Small intestine (tissue), 7 donors: ENCODE data around the gene OGN. TPM values are rescaled to one million over a fixed set of nuclear protein-coding genes. Genes with fewer than 3 reads are reported as not detected.

Source experiments
- DNase-seq, 2 donors: peaks; one replicate each; pipeline versions ENCODE4 v3.0.0 to v3.0.0-alpha.2; 2013
- FAIRE-seq: peaks from 2 replicates; lab custom pipeline; 2012; peaks lifted over from hg19 to GRCh38; lab: Jason Lieb, UNC
- H3K27ac ChIP-seq, 3 donors: one replicate each; pipeline ENCODE4 v1.5.1; 2013; ENCODE audit warnings: low read length in 2 of 3, mild to moderate bottlenecking in 2 of 3, control low read depth in 1 of 3, inconsistent platforms in 1 of 3, low read depth in 1 of 3, moderate library complexity in 1 of 3
- H3K27me3 ChIP-seq, 3 donors: one replicate each; pipeline ENCODE4 v1.6.1; 2013; ENCODE audit warnings: low read length in 3 of 3, inconsistent platforms in 1 of 3; ENCODE audit not compliant: control insufficient read depth in 3 of 3, insufficient read depth in 3 of 3
- H3K36me3 ChIP-seq, 3 donors: one replicate each; pipeline ENCODE4 v1.6.1; 2013; ENCODE audit warnings: low read length in 3 of 3, inconsistent platforms in 1 of 3, low read depth in 1 of 3, mild to moderate bottlenecking in 1 of 3, moderate library complexity in 1 of 3; ENCODE audit not compliant: control insufficient read depth in 3 of 3, insufficient read depth in 2 of 3
- H3K4me1 ChIP-seq, 3 donors: one replicate each; pipeline ENCODE4 v1.6.1; 2013; ENCODE audit warnings: low read length in 2 of 3, inconsistent platforms in 1 of 3, low read depth in 1 of 3, mild to moderate bottlenecking in 1 of 3, moderate library complexity in 1 of 3; ENCODE audit not compliant: control insufficient read depth in 3 of 3, insufficient read depth in 2 of 3
- H3K4me3 ChIP-seq, 3 donors: one replicate each; pipeline ENCODE4 v1.5.1; 2013; ENCODE audit warnings: low read length in 3 of 3, control low read depth in 1 of 3, inconsistent platforms in 1 of 3, low read depth in 1 of 3, mild to moderate bottlenecking in 1 of 3, moderate library complexity in 1 of 3
- H3K9me3 ChIP-seq, 2 donors: one replicate each; pipeline ENCODE4 v1.6.1; 2013; ENCODE audit warnings: low read depth in 1 of 2, low read length in 1 of 2; ENCODE audit not compliant: control insufficient read depth in 2 of 2, insufficient read depth in 1 of 2
- WGBS, 3 donors: extraction: QIAGEN DNeasy Blood & Tissue Kit; methylation state at CpG; one replicate each; pipeline ENCODE4 v1.1.7; 2013; 5-methylcytosine and 5-hydroxymethylcytosine counted together
- polyA plus RNA-seq, 4 donors: library from polyadenylated mRNA; stranded (reverse) in 3 of 4; unstranded in 1 of 4; fragments of 200-250 nt in 3 of 4; fragments of 120-200 nt in 1 of 4; gene quantifications; one replicate each; pipeline versions ENCODE4 v1.2.1 to v1.2.3, GENCODE V29; 2013
- donor health status: healthy with polysubstance abuse.
- donor health status: control.
- donor health status: control.
- donor health status: Bipolar disorder and iron deficiency.
- donor health status: healthy.

The OGN gene
- polyA plus RNA-seq, 4 donors = 1.1 to 59.2 (median 6.7) TPM; not detected in 1

DNA sequence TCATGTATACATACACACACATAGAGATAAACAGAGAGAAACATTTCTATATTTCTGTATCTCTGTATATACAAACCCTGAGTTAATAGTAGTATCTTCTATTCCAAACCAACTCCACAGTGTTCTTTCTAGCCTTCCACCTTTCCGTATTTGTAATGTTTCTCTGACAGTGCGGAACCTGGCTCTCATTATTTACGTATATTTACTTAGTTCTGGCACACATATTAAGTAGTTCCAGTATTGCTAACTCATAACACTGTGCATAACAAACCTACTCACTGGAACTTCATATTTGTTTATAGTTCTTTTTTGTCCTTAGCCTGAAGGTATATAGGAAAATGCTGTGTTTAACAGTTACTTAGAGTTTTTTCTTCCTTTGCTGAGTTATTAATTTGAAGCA, 6.5 kb downstream of the OGN start:
- Histone ChIP-seq H3K27ac (no peak overlapping the region), H3K4me3 (no peak overlapping the region), H3K27me3 (no peaks in the 10 kb centered on the region), H3K36me3 (peaks cover 0 to 3% (median 0%) of the 10 kb centered on the region in 3 donors), H3K4me1 (no peaks in the 10 kb centered on the region), H3K9me3 (peaks cover 0 to 8% of the 10 kb centered on the region in 2 donors)
- DNase-seq = no peak
- no peak for FAIRE-seq
- 77 to 95% (median 94%) methylated on average over 3 of the region's 3 CpGs for WGBS, 3 donors

DNA sequence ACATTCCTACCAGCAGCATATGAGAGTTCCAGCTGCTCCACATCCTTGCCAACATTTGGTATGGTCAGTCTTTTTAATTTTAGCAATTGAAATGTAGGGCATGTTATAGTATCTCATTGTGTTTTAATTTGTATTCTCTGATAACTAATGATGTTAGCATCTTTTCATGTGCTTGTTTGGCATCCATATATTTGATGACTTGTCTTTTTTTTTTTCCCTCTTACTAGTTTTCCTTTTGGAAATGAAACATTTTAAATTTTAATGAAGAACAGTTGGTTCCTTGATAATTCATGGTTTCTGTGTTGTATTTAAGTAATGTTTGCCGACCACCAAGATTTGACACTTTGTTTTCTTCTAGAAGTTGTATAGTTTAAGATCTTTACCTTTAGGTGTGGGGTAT, 8.8 kb downstream of the OGN start:
- DNase-seq (no peak), FAIRE-seq (no peak)
- no peak overlapping the region for H3K27ac ChIP-seq
- H3K4me3 ChIP-seq = no peak overlapping the region
- 96 to 100% (median 100%) methylated on average over 1 of the region's 1 CpG for WGBS, 3 donors
- no peaks in the 10 kb centered on the region for H3K4me1 ChIP-seq
- no peaks in the 10 kb centered on the region for H3K27me3 ChIP-seq
- peaks cover 0 to 8% of the 10 kb centered on the region in 2 donors for H3K9me3 ChIP-seq
- peaks cover 0 to 3% (median 0%) of the 10 kb centered on the region in 3 donors for H3K36me3 ChIP-seq

DNA sequence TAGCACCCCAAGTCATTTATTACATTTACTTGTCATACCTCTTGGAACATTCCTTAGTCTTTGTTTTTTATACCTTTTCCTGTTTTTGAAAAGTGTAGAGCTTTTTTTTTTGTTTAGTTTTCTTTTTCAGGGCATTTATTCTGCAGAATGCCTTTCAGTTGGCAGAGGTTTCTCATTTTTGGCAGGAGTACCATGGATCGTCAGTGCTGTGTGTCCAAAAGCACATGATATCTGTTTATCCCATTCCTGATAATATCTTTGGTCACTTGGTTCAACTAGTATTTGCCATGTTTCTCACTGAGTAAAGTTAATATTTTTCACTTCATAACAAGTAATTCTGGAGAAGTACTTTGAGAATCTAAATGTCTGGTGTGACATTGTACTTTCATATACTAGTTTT, 10.7 kb downstream of the OGN start:
- FAIRE-seq = no peak

DNA sequence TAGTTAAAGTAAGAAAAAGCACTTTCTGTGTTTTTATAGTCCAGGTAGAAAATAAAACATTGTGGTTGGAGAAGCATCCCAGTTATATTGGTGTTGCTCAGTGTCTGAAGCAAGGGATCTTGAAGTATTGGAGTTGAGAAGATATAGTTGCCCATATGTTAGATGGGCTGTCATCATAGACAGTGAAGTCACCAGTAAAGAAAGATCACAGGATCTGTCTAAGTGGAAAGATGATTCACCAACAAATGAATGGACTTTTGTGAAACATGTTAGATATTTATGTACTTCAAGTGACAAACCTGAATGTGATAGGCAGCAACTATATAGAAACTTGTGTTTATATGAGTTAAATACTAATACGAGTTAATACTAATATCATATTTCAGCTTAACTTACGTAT, 11.7 kb downstream of the OGN start:
- Histone ChIP-seq H3K4me3 (no peak overlapping the region), H3K9me3 (peaks cover 0 to 8% of the 10 kb centered on the region in 2 donors), H3K27me3 (no peaks in the 10 kb centered on the region), H3K27ac (no peak overlapping the region), H3K36me3 (no peaks in the 10 kb centered on the region), H3K4me1 (no peaks in the 10 kb centered on the region)
- WGBS, 3 donors = 83 to 94% (median 88%) methylated on average over 2 of the region's 2 CpGs
- no peak for DNase-seq
- no peak for FAIRE-seq

More for the DNA sequence above, 10.7 kb downstream of the OGN start:
- Histone ChIP-seq H3K36me3 (peaks cover 0 to 2% (median 0%) of the 10 kb centered on the region in 3 donors), H3K9me3 (peaks cover 0 to 8% of the 10 kb centered on the region in 2 donors), H3K27me3 (no peaks in the 10 kb centered on the region), H3K27ac (no peak overlapping the region), H3K4me3 (no peak overlapping the region), H3K4me1 (no peaks in the 10 kb centered on the region)
- WGBS, 3 donors = 46 to 75% (median 69%) methylated on average over 1 of the region's 1 CpG
- no peak for DNase-seq

DNA sequence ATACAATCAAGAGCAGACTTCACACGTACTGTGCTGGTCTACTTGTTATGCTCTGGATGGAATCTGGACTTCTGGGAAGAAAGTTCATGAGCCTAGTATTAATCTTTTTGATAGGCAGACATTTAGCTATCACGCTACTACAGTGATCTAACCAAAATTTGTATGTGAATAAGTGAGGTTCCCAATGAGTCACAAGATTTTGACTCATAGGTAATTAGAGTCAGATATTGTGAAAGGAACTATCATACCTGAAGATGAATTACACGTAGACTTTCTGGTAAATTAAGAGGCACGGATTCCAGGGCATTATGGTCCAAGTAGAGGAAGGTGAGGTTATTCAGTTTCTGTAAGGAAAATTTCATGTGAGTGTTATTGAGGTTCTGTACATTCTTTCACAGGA, 18.4 kb downstream of the OGN start:
- DNase-seq = peak in 1 of 2 donors; percentile 51
- Histone ChIP-seq H3K4me3 (no peak overlapping the region), H3K4me1 (no peaks in the 10 kb centered on the region), H3K27me3 (no peaks in the 10 kb centered on the region), H3K27ac (no peak overlapping the region), H3K9me3 (no peaks in the 10 kb centered on the region), H3K36me3 (no peaks in the 10 kb centered on the region)
- WGBS, 3 donors = 48 to 75% (median 65%) methylated on average over 4 of the region's 4 CpGs
- no peak for FAIRE-seq

DNA sequence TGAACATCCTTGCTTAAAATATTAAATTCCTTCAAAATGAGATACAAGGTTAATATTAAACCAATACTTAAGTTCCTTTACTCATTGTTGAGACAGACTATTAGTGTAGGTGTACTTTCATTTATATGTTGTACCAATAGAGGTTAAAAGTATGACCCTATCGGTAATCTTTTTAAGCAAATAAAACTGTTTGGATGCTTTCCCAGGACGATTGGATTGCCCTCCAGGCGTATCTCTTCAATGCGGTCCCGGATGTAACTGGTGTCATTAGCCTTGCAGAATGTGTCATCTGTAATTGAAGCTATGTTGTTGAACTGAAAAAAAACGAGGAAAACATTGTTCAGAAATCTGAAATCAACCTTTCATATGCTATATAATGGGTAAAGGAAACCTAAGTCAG, 18.9 kb downstream of the OGN start:
- DNase-seq = peak in 1 of 2 donors; percentile 42
- Histone ChIP-seq H3K4me1 (no peaks in the 10 kb centered on the region), H3K27me3 (no peaks in the 10 kb centered on the region), H3K27ac (peak overlapping the region in 1 of 3 donors; percentile 20), H3K9me3 (no peaks in the 10 kb centered on the region), H3K4me3 (no peak overlapping the region), H3K36me3 (no peaks in the 10 kb centered on the region)
- WGBS, 3 donors = 16 to 53% (median 27%) methylated on average over 6 of the region's 6 CpGs
- FAIRE-seq = no peak

DNA sequence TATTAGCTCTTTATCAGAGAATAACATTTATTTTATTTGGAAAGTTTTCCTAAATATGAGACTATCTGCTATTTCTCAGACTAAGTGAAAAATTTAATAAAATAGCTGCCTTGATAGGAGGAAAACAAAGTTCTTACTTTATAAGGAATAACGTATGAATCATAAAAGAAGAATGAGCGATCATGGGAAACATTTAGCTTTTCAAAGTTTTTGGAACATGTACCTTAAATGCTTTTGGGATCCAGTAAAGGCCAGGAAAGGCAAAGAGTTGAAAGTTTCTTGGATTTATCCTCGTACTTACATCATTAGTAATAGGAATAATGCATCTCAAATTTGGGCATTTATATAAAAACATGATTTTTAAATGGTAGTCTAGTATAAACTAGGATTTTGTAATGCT, 19.4 kb downstream of the OGN start:
- WGBS, 3 donors = 78 to 84% (median 80%) methylated on average over 3 of the region's 3 CpGs
- no peak for DNase-seq
- no peak overlapping the region for H3K4me3 ChIP-seq
- H3K9me3 ChIP-seq = no peaks in the 10 kb centered on the region
- no peaks in the 10 kb centered on the region for H3K4me1 ChIP-seq
- FAIRE-seq = no peak
- H3K36me3 ChIP-seq = no peaks in the 10 kb centered on the region
- H3K27ac ChIP-seq = no peak overlapping the region
- no peaks in the 10 kb centered on the region for H3K27me3 ChIP-seq

DNA sequence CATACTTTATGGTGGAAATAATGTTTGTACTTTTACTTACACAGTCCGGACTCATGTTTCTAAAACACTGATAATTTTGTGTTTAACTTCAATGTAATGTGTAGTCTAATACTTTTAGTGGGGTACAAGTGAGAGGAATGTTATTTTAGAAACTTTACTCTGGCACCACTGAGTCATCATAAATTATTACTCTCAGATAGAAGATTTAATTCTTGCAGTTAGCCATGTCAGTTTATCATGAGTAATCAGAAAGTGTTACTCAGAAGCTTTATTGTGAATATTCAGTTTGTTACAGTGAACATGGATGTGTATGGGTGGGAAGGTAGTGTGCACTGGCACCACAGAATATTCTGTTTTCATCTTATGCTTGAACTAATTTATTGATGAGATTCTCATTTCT, 20.0 kb downstream of the OGN start:
- no peak overlapping the region for H3K4me3 ChIP-seq
- H3K27me3 ChIP-seq = no peaks in the 10 kb centered on the region
- WGBS, 3 donors = 87 to 92% (median 89%) methylated on average over 1 of the region's 1 CpG
- no peaks in the 10 kb centered on the region for H3K9me3 ChIP-seq
- DNase-seq = no peak
- no peak for FAIRE-seq
- no peak overlapping the region for H3K27ac ChIP-seq
- no peaks in the 10 kb centered on the region for H3K36me3 ChIP-seq
- peaks cover 0 to 3% (median 0%) of the 10 kb centered on the region in 3 donors for H3K4me1 ChIP-seq

DNA sequence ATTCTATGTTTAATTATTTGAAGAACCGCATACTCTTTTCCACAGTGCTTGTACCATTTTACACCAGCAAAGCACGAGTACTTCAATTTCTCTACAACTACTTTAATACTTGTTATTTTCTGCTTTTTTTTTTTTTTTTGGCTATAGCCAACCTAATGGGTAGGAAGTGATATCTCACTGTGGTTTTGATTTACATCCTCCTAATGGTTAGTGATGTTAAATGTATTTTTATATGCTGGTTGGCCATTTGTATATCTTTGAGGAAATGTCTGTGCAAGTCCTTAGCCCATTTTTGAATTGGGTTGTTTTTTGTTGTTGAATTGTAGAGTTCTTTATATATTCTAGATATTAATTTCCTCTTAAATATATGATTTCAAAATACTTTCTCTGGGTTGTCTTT, 22.6 kb downstream of the OGN start:
- no peak for FAIRE-seq
- Histone ChIP-seq H3K4me3 (no peak overlapping the region), H3K36me3 (no peaks in the 10 kb centered on the region), H3K4me1 (peaks cover 0 to 16% (median 2%) of the 10 kb centered on the region in 3 donors), H3K9me3 (no peaks in the 10 kb centered on the region), H3K27me3 (no peaks in the 10 kb centered on the region), H3K27ac (no peak overlapping the region)
- no peak for DNase-seq
- 94 to 96% (median 94%) methylated on average over 2 of the region's 2 CpGs for WGBS, 3 donors
